ENCODE results near the gene FXN. TPM values are rescaled to one million over a fixed set of nuclear protein-coding genes. Genes with fewer than 3 reads are reported as not detected.

FXN gene
- polyA plus RNA-seq, 3 donors, result 9.1 to 27.3 (median 15.9) TPM

GRCh38 chr9:69137311-69137710 lies 101.8 kb downstream of the FXN start:
- no peak overlapping the region for H3K4me2 ChIP-seq (replicated peaks; ENCODE audit: extremely low read depth, low read length, poor library complexity, severe bottlenecking)
- H3K79me2 ChIP-seq (ENCODE audit: insufficient read depth, low read length), result no peaks in the 10 kb centered on the region
- no peak overlapping the region for H2AFZ ChIP-seq (ENCODE audit: insufficient read depth, low read depth, low read length, poor library complexity, severe bottlenecking)
- no peak overlapping the region for H3K27ac ChIP-seq (ENCODE audit: low read depth in 1 of 2, low read length in 2 of 2)
- TF ChIP-seq CTCF (IDR thresholded peaks at IDR 0.05), result no peak
- H3K9me3 ChIP-seq (replicated peaks in 1 of 2; ENCODE audit: control insufficient read depth in 1 of 2, insufficient read depth in 1 of 2, low read length in 2 of 2), result no peaks in the 10 kb centered on the region
- no peak for DNase-seq
- H3K4me3 ChIP-seq (replicated peaks in 1 of 3; ENCODE audit: low read depth in 2 of 3, low read length in 3 of 3), result no peak overlapping the region
- no peak overlapping the region for H3K9ac ChIP-seq (ENCODE audit: insufficient read depth, low read length, poor library complexity, severe bottlenecking)
- WGBS (ENCODE audit: insufficient coverage), result 96% methylated on average over 6 of the region's 8 CpGs
- no peaks in the 10 kb centered on the region for H3K9me3 Mint-ChIP-seq
- H3K27me3 ChIP-seq (ENCODE audit: control insufficient read depth in 2 of 2, insufficient read depth in 2 of 2, low read length in 2 of 2), result no peaks in the 10 kb centered on the region
- no peaks in the 10 kb centered on the region for H3K36me3 Mint-ChIP-seq
- no peak overlapping the region for H3K27ac Mint-ChIP-seq
- H3K4me3 Mint-ChIP-seq, result no peak overlapping the region
- no peaks in the 10 kb centered on the region for H3K36me3 ChIP-seq (replicated peaks in 1 of 2; ENCODE audit: control insufficient read depth in 1 of 2, insufficient read depth in 2 of 2, low read length in 2 of 2)
- H4K20me1 ChIP-seq (ENCODE audit: insufficient read depth, low read length), result no peaks in the 10 kb centered on the region
- H3K27me3 Mint-ChIP-seq (ENCODE audit: low read depth in 3 of 3), result peaks cover 0 to 1% (median 0%) of the 10 kb centered on the region in 3 donors
- intact Hi-C loops (cut with micrococcal nuclease), result no loop called here
- peaks cover 7% of the 10 kb centered on the region for H3K4me1 Mint-ChIP-seq
- H3K4me1 ChIP-seq (ENCODE audit: control insufficient read depth in 1 of 2, insufficient read depth in 2 of 2, low read length in 2 of 2), result peaks cover 0 to 4% of the 10 kb centered on the region in 2 donors

- H3K9me3 Mint-ChIP-seq, result no peaks in the 10 kb centered on the region
- H3K27me3 Mint-ChIP-seq (ENCODE audit: low read depth in 3 of 3), result peaks cover 0 to 1% (median 0%) of the 10 kb centered on the region in 3 donors
- no peak for DNase-seq
Observed at GRCh38 chr9:69139596-69139995, 104.0 kb downstream of the FXN start.

More at GRCh38 chr9:69139596-69139995, 104.0 kb downstream of the FXN start:
- Histone ChIP-seq H2AFZ (ENCODE audit: insufficient read depth, low read depth, low read length, poor library complexity, severe bottlenecking) (no peak overlapping the region), H3K4me3 (replicated peaks in 1 of 3; ENCODE audit: low read depth in 2 of 3, low read length in 3 of 3) (no peak overlapping the region), H3K4me2 (replicated peaks; ENCODE audit: extremely low read depth, low read length, poor library complexity, severe bottlenecking) (no peak overlapping the region), H3K9ac (ENCODE audit: insufficient read depth, low read length, poor library complexity, severe bottlenecking) (no peak overlapping the region), H3K27ac (ENCODE audit: low read depth in 1 of 2, low read length in 2 of 2) (no peak overlapping the region), H3K36me3 (replicated peaks in 1 of 2; ENCODE audit: control insufficient read depth in 1 of 2, insufficient read depth in 2 of 2, low read length in 2 of 2) (no peaks in the 10 kb centered on the region), H4K20me1 (ENCODE audit: insufficient read depth, low read length) (no peaks in the 10 kb centered on the region), H3K79me2 (ENCODE audit: insufficient read depth, low read length) (no peaks in the 10 kb centered on the region), H3K4me1 (ENCODE audit: control insufficient read depth in 1 of 2, insufficient read depth in 2 of 2, low read length in 2 of 2) (peaks cover 0 to 7% of the 10 kb centered on the region in 2 donors), H3K9me3 (replicated peaks in 1 of 2; ENCODE audit: control insufficient read depth in 1 of 2, insufficient read depth in 1 of 2, low read length in 2 of 2) (no peaks in the 10 kb centered on the region), H3K27me3 (ENCODE audit: control insufficient read depth in 2 of 2, insufficient read depth in 2 of 2, low read length in 2 of 2) (no peaks in the 10 kb centered on the region)
- peaks cover 10% of the 10 kb centered on the region for H3K4me1 Mint-ChIP-seq
- intact Hi-C loops (cut with micrococcal nuclease), result no loop called here
- no peak for TF ChIP-seq CTCF (IDR thresholded peaks at IDR 0.05)
- H3K27ac Mint-ChIP-seq, result no peak overlapping the region
- H3K36me3 Mint-ChIP-seq, result no peaks in the 10 kb centered on the region
- WGBS (ENCODE audit: insufficient coverage), result 96% methylated on average over 9 of the region's 9 CpGs
- H3K4me3 Mint-ChIP-seq, result no peak overlapping the region
